KMS-11 (cell line): Measurements from ENCODE around the gene GLIS1.
A peak's percentile ranks its signal among the peaks of the same experiment; 100 is the strongest.

ENCODE experiments used
- H2AFZ ChIP-seq: fragments of 200-600 bp; sonication (generic); 2 replicates; pipeline ENCODE4 v1.6.1; 2016; ENCODE audit warnings: antibody characterized with exemption, mixed run types, low read depth
- H3K27ac ChIP-seq: fragments of 200-600 bp; sonication (generic); 2 replicates; pipeline ENCODE4 v1.6.1; 2016; ENCODE audit warnings: mild to moderate bottlenecking, mixed run types
- H3K27me3 ChIP-seq: fragments of 200-600 bp; sonication (generic); 2 replicates; pipeline ENCODE4 v1.6.1; 2017; ENCODE audit warnings: mild to moderate bottlenecking, low read depth, mixed run types, moderate library complexity; ENCODE audit not compliant: insufficient read depth
- H3K36me3 ChIP-seq: fragments of 200-600 bp; sonication (generic); 2 replicates; pipeline ENCODE4 v1.6.1; 2017; ENCODE audit warnings: mild to moderate bottlenecking, mixed run types; ENCODE audit not compliant: insufficient read depth
- H3K4me1 ChIP-seq: fragments of 200-600 bp; sonication (generic); 2 replicates; pipeline ENCODE4 v1.6.1; 2016; ENCODE audit warnings: mild to moderate bottlenecking, low read depth, mixed run types; ENCODE audit not compliant: poor library complexity, severe bottlenecking
- H3K4me2 ChIP-seq: fragments of 200-600 bp; sonication (generic); 2 replicates; pipeline ENCODE4 v1.7.0; 2016; ENCODE audit warnings: mild to moderate bottlenecking, mixed run types
- H3K4me3 ChIP-seq: fragments of 200-600 bp; sonication (generic); IDR thresholded peaks from 2 replicates; pipeline ENCODE4 v1.6.1; 2017; ENCODE audit warnings: low read depth, low read length, mixed read lengths; ENCODE audit not compliant: insufficient read depth
- H3K79me2 ChIP-seq: fragments of 200-600 bp; sonication (generic); 2 replicates; pipeline ENCODE4 v1.6.1; 2016; ENCODE audit warnings: low read depth, mixed run types; ENCODE audit not compliant: insufficient read depth
- H3K9ac ChIP-seq: fragments of 200-600 bp; sonication (generic); 2 replicates; pipeline ENCODE4 v1.6.1; 2016; ENCODE audit warnings: mild to moderate bottlenecking, mixed run types
- H4K20me1 ChIP-seq: fragments of 200-600 bp; sonication (generic); 2 replicates; pipeline ENCODE4 v1.6.1; 2016; ENCODE audit warnings: mild to moderate bottlenecking, mixed run types; ENCODE audit not compliant: insufficient read depth
- TF ChIP-seq, protein P1 (sequence below): fragments of 200-600 bp; sonication (generic); conservative IDR thresholded peaks from 2 replicates; pipeline ENCODE4 v1.6.1; 2017; ENCODE audit warnings: low read depth, mild to moderate bottlenecking, antibody characterized with exemption, low read length, moderate library complexity, mixed read lengths

The GLIS1 gene

DNA sequence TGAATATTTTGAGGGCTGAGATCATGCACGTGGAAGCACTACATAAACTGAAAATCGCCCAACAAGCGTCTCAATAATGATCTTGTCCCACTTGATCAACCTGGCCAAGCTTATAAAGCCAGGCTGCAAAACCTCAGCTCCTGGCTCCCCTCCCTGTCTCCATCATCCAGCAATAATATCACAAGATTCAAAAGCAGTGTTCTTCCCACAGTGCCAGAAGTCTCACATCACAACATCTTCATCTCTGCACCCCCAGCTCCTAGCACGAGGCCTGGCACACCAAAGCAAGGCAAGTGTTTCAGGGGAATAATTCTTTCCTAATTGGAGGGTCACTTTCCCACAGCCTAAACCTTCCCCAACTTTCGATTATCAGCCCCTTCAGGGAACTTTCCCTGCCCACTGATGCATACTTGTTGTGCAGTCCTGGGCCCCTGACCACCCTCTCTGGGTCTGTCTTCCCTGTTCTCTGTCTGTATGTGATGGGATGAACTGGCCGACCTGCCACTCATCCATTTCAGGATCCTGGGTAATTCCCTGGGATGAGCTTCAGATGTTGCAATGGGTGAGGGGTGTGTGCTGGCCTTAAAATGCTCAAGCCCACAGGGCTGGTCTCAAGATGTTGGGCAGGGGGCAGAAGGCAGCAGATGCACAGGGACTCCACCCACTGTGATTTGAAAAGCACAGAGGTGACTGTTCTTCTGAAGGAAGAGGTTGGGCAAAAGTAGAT, 150.7 kb downstream of the GLIS1 start:
- TF ChIP-seq, protein P1, sequence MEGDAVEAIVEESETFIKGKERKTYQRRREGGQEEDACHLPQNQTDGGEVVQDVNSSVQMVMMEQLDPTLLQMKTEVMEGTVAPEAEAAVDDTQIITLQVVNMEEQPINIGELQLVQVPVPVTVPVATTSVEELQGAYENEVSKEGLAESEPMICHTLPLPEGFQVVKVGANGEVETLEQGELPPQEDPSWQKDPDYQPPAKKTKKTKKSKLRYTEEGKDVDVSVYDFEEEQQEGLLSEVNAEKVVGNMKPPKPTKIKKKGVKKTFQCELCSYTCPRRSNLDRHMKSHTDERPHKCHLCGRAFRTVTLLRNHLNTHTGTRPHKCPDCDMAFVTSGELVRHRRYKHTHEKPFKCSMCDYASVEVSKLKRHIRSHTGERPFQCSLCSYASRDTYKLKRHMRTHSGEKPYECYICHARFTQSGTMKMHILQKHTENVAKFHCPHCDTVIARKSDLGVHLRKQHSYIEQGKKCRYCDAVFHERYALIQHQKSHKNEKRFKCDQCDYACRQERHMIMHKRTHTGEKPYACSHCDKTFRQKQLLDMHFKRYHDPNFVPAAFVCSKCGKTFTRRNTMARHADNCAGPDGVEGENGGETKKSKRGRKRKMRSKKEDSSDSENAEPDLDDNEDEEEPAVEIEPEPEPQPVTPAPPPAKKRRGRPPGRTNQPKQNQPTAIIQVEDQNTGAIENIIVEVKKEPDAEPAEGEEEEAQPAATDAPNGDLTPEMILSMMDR, result no peak
- Histone ChIP-seq H3K4me1 (peaks cover 28% of the 10 kb centered on the region), H3K27ac (no peak overlapping the region), H4K20me1 (no peaks in the 10 kb centered on the region), H3K9ac (no peak overlapping the region), H3K79me2 (no peaks in the 10 kb centered on the region), H3K27me3 (no peaks in the 10 kb centered on the region), H3K36me3 (no peaks in the 10 kb centered on the region), H3K4me2 (no peak overlapping the region), H2AFZ (no peak overlapping the region), H3K4me3 (no peak overlapping the region)

DNA sequence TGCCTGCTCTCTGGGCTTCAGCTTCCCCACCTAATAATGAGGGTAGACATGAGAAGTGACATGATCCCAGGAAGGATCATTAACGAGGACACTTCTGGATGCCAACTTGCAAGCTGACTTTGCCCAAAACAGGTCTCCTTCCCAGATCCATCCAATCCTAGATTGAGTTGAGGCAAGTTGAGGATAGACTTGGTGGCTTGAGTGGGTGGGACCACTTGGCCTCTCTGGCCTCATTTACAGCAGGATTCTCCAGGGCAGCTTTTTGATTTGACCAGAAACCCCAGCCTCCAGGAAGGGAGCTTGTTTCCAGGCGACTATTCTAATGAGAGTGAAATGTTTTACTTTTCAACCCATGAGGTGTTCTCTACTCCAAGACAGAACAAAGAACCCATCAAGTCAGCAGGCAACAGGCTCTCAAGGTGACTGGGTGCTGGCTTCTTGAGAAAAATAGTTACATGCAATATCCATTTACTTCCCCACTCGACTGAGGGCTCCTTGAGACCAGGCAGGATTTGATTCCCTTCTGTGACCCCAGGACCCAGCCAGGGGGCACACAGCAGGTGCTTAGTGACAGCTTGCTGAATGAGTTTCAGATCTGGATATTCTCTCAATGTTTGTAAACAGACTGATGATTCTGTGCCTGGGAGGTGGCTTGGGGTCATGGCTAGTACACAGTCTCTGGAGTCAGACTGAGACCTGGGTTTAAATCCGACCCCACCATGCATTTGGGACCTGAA, 151.5 kb downstream of the GLIS1 start:
- H3K4me2 ChIP-seq, result no peak overlapping the region
- no peak overlapping the region for H2AFZ ChIP-seq
- H3K36me3 ChIP-seq, result no peaks in the 10 kb centered on the region
- H3K4me3 ChIP-seq, result no peak overlapping the region
- H3K9ac ChIP-seq, result no peak overlapping the region
- H3K4me1 ChIP-seq, result peaks cover 30% of the 10 kb centered on the region
- no peaks in the 10 kb centered on the region for H3K79me2 ChIP-seq
- TF ChIP-seq, protein P1, result no peak
- no peak overlapping the region for H3K27ac ChIP-seq
- no peaks in the 10 kb centered on the region for H3K27me3 ChIP-seq
- no peaks in the 10 kb centered on the region for H4K20me1 ChIP-seq

DNA sequence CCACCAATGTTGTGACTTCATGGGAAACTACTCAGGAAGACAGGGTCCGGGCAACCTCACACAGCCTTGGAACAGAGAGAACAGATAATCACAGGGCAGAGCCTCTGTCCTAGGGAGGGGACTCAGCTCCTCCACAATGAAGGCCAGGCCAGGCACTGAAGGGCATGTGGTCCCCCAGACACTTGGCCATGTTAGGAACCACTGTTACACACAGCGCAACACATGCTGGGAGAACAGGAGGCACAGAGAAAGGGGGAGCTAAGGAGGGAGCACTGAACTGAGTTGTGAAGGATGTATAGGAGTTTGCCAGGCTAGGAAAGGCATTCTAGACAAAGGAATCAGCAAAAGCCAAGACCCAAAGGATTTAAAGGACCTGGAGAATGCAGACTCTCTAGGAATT, 152.2 kb downstream of the GLIS1 start:
- H3K4me1 ChIP-seq, result peaks cover 35% of the 10 kb centered on the region
- H3K9ac ChIP-seq, result no peak overlapping the region
- H3K4me2 ChIP-seq, result no peak overlapping the region
- no peaks in the 10 kb centered on the region for H3K79me2 ChIP-seq
- H4K20me1 ChIP-seq, result no peaks in the 10 kb centered on the region
- H3K27ac ChIP-seq, result no peak overlapping the region
- no peaks in the 10 kb centered on the region for H3K27me3 ChIP-seq
- TF ChIP-seq, protein P1, result no peak
- H3K4me3 ChIP-seq, result no peak overlapping the region
- no peaks in the 10 kb centered on the region for H3K36me3 ChIP-seq
- H2AFZ ChIP-seq, result no peak overlapping the region

DNA sequence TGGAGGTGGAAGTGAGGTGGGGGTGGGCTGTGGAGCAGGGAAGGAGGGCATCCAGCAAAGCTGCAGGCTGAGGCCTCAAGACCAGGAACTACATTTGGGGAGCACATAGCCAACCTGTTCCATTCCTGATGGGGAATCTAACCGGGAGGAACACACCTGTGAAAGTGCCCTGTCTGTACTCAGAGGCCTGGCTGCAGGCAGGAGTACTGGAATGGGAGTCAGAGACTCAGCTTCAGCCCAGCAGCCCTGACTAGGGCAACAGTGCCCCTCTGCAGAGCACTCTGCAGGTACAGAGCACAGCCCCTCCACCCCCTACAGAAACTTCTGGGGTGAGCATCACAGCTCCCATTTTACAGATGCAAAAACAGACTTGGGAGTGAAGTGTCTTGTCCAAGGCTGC, 153.4 kb downstream of the GLIS1 start:
- Histone ChIP-seq H4K20me1 (no peaks in the 10 kb centered on the region), H3K9ac (no peak overlapping the region), H3K4me3 (no peak overlapping the region), H3K27ac (no peak overlapping the region), H3K27me3 (no peaks in the 10 kb centered on the region), H2AFZ (no peak overlapping the region), H3K36me3 (no peaks in the 10 kb centered on the region), H3K79me2 (no peaks in the 10 kb centered on the region), H3K4me2 (peak overlapping the region; percentile 40; the same call in 1 of the 2 replicates), H3K4me1 (peaks cover 41% of the 10 kb centered on the region)
- TF ChIP-seq, protein P1, result no peak
